NCI-H2196 (cell line): ENCODE results near the gene SLC16A6.
"Not testable (repeated sequence)": the region's sequence is repeated elsewhere in the genome, so short reads cannot be mapped to it uniquely, and the experiment has no call there.

Experiments used
- DNase-seq: peaks from one replicate; lab custom pipeline; 2025; ENCODE audit not compliant: unreplicated experiment; lab: John Stamatoyannopoulos, UW

Gene SLC16A6

DNA sequence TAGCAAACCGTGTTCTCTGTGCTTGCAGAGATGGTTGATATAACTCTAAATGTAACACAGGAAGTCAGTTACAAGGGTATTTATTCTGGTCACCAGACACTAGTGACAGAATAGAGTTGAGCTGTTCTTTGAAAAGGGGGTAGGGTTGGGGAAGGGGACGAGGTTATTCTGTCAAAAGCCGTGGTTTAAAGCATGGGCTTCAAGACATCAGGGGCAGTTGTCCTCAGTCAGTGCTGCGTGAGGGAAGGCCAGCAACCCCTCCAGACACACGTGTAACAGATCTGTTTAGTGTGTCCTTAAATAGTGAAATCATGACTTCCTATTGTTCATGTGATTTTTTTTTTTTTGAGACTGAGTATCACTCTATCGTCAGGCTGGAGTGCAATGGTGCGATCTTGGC, 37.5 kb downstream of the SLC16A6 start:
- DNase-seq = not testable (repeated sequence)

DNA sequence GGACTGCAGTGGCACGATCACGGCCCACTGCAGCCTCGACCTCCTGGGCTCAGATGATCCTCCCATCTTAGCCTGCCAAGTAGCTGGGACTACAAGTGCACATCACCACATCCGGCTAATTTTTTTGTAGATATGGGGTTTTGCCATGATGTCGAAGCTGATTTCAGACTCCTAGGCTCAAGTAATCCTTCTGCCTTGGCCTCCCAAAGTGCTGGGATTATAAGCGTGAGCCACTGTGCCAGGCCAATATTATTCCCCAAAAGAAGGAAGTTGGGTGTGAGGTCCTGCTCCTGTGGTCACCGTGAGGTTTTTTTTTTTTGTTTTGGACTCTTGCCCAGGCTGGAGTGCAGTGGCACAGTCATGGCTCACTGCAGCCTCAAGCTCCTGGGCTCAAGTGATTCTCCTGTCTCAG, 41.6 kb downstream of the SLC16A6 start:
- no peak for DNase-seq

DNA sequence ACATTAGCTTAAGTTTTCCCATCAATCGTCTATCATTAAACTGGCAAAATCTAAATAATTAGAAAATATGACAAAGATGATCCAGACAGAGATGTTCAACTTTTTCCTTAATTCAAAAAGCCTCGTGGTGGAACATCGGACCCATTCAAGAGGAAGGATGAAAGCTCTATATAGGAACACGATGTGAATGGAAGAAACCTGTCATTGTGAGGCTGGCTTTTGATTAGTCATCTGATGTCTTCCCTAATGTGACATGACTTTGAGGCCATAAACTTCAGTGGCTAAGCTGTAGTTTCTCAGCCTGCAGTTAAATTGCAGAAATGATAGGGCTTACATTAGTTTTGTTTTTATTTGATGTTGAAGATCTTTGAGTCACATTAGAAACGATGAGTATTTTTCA, 42.0 kb downstream of the SLC16A6 start:
- DNase-seq = no peak

DNA sequence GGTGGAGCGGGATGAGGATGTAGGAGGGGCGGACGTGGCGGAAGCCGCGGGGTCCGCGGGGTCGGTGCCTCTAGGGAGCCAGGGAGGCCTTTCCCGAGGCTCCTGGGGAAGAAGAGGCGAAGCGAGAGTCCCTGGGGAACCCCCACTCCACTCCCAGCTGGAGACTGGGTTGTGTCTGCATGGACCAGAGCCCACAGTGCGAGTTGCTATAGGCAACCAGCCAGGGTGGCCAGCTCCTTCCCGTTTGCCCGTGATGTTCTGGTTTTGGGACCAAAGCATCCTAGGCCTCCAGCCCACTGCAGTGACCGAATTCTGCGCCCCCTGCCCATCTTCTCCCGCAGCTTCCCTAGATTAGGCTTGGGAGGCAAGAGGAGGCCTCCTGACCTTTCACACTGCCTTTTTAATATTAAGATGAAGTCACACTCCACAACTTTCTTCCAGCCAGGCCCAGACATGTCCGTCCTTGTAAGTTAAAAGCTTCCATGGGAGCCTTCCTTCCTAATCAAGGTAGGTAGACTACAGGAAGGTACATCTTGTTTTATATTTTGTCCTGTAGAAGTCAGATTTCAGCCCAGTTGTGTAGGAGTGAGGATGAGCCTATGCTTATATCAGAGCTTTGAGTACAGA, 42.6 kb downstream of the SLC16A6 start:
- DNase-seq = no peak

DNA sequence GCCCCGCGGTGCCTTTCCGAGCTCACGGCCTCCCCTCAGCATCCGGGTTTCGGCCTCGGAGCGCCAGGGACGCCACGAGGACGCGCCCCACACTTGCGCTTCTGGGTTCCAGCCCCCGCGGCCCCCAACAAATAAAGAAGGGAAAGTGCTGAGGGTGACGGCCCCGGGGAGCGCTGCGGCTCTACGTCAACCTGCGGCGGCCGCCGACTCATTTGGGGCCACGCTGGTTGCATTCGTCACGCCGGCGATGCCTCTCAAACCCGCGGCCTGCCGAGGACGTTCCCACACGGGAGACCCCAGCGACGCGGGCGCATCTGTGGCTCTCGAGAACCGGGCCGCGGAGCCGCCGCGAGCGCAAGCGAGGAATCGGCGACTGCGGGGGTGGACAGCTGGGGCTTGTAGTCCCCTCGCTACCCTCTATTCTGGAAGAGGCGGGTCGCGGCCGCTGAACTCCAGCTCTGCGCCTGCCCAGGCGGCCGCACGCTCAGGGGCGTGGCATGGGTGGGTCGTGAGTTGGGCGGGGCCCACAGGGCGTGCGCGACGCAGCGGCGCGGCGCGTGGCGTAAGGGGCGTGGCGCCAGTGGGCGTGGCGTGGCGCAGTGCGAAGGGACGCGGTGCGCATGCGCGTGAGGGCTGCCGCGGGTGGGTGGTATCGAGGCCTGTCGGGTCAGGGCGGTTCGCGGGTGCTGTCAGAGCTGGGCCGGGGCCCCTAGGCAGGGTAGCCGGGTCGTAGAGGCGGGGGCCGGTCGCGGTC, 43.3 kb downstream of the SLC16A6 start, which contains the start of gene AMZ2:
AMZ2 (plus strand) TSS at position 599 of the 754 bp plus-strand sequence. CDS start 2,145 bp downstream, outside the sequence.
- peak; percentile 94 for DNase-seq

DNA sequence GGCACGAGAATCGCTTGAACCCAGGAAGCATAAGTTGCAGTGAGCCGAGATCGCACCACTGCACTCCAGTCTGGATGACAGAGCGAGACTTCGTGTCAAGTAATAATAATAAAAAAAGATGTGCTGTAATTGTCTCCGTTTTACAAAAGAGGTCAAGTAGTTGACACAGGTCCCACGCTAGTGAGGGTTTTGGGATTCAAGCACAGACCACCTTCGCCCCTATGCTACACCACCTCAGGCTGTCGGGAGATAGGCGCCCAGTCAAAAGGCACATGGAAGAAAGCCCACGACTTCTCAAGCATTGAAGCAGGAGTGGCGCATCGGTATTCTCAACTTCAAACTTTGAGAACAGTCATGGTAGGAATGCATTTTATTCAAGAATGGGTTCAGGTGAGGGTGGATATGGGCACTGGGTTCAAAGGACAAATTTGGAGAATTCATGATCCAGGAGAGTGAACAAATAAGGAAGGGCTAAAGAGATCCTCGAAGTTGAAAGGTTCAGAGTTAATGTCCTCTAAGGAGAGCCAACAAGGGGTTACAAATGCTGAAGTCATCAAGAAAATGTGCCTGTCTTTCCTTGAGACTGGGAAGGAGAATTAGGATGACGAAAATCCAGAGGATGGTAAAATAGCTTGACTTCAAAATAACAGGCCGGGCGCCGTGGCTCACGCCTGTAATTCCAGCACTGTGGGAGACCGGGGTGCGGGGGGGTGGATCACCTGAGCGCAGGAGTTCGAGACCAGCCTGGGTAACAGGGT, 44.5 kb downstream of the SLC16A6 start:
- no peak for DNase-seq

DNA sequence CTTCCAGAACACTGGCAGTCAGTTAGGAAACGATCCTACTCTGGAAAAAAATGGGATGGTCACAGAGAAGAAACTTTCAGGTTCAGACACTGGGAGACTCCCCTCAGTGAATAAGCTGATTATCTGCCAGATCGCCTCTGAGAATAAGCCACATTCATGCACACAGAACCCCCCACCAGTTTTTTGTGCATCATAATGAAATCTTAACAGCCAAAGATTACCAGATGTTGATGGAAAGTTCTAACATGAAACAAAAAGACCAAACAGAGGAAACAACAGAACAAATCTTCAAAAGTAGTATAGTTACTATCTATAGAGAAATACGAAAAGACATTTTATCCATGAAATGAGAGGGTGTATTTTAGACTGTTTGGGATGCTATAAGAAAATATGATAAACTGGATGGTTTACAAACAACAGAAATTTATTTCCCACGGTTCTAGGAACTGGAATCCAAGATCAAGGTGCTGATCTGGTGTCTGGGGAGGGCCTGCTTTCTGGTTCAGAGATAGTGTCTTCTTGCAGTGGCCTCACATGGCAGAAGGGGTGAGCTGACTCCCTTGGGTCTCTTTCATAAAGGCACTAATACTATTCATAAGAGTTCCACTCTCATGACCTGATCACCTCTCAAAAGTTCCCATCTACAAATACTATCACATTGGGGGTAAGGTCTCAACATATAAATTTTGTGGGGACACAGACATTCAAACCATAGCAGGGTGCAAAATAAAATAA, 51.1 kb downstream of the SLC16A6 start:
- no peak for DNase-seq

DNA sequence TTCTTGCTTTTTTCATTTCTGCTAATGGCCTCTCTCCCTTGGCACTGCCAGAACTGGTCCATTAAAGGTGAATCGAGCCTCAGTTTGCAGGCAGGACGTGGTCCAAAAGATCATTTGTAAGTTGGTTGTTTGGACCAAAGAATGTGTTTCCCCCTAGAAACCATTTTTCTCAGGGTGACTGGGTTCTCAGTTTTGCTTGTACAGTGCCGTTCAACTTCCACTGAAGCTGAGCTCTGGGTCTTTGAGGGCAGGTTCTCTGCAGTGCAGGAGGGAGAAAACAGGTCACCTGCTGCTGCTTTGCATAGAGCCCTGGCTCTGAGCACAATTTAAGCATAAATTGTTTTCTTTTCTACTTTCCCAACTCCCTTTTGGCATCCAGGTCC, 52.1 kb downstream of the SLC16A6 start:
- DNase-seq = no peak

DNA sequence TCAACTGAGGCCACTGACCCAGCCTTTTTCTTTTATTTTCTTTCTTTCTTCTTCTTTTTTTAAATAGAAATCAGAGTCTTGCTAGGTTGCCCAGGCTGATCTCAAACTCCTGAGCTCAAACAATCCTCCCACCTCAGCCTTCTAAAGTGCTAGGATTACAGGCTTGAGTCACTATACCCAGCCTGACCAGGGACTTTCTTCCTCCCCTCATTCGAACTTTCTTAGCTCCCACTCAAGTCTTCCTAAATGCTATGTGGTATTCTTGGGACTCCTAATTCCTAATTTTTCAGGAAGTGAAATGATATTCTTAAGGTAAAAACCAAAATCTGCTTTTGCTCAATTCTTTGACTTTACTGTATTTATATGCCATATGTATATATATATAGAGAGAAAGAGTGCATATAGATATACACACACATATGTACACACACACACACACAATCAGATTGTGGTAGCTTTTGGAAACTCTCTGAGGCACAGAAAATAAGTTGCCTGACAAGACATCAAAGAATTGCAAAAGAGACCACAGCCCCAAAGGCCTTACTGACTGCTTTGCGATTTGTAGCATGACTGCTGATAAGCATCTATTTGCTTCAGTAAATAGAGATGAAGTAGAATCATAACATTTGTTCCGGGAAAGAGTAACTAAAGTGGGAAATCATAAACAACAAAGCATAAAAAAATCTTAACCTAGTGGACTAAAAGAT, 52.6 kb downstream of the SLC16A6 start:
- DNase-seq = no peak

DNA sequence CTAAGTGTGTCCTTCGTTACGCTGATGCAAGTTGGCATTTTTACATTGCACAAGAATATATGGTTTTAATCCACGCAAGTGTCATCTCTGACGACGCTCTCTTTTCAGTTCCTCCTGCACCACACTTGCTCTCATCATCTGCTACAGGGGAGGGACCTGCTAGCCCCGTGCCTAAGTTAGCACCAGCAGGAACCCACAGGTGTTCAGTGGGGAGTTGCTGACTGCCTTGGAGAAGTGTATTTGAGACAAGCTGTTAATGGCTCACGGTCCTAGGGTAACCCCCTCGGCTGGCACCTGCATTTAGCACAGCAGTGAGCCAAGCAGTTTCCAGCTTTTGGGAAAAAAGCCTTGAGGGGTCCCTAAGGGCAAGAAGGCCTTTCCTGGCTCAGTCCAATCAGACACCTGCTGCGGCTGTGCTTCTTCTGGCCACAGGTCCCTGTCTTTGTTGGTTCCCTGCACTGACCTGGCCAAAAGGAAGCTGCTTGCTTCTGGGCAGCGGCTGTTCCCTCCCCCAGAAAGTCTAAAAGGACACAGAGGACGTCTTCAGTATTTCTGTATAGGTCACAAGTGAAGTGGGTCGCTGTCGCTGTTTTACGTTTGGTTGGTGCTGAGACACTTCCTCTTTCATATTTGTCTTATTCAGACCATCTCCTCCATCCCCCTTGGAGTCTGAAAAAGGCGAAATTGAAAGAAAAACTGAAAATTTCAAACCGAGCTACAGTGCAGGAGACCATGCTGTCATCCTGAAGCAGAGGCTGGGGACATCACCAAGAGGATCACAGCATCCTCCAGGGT, 53.4 kb downstream of the SLC16A6 start:
- DNase-seq = not testable (repeated sequence)

DNA sequence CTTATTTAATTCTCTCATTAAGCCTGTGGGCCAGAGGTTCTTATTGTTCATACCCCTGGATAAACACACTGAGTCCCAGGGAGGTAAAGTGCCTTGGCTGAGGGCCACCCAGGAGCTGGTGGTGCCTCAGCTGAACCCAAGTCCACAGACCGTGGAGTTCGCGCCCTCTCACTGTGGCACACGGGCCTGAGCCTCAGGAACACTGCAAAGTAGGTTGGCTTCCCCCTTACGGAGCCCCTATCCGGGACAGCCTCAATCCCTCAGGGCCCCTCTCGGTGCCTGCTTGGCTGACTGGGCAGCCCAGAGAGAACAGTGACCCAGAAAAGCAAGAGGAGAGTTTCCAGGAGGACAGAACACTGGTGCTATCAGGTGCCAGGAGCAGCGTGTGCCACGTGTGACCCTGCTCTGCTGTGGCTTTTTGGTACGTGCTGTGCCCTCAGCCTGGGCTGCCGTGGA, 55.6 kb downstream of the SLC16A6 start:
- DNase-seq = peak; percentile 41

DNA sequence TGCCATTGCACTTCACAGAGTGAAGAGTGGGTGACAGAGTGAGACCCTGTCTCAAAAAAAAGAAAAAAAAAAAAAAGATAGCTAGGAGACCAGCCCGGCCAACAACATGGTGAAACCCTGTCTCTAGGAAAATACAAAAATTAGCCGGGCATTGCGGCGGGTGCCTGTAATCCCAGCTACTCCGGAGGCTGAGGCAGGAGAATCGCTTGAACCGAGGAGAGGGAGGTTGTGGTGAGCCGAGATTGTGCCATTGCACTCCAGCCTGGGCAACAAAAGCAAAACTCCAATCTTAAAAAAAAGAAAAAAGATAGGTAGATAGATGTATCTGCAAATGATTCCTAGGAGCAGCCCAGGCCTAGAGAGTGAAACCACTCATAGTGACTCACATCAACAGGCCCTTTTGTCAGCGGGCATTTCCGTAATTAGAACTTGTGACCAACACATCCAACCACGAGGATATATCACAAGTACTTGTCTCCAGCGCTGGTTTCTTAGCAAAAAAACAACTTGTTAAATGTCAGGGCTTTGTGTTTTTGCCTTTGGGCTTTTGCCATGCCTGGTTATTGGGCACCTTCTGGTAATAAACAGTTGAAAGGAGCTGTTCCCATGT, 56.1 kb downstream of the SLC16A6 start:
- DNase-seq = peak; percentile 49

DNA sequence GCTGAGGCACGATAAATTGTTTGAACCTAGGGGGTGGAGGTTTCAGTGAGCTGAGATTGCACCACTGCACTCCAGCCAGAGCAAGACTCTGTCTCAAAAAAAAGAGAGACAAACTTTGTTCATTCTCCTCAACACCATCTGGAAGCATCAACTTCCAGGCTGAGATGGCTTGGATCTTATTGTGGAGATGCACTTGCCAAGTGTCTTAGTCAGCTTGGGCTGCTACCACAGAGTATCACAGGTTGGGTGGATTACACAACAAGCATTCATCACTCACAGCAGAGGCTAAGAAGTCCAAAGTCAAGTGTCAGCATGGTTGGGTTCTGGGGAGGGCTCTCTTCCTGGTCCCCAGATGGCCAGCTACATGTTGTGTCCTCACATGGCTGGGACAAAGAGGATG, 58.2 kb downstream of the SLC16A6 start:
- DNase-seq = not testable (repeated sequence)

DNA sequence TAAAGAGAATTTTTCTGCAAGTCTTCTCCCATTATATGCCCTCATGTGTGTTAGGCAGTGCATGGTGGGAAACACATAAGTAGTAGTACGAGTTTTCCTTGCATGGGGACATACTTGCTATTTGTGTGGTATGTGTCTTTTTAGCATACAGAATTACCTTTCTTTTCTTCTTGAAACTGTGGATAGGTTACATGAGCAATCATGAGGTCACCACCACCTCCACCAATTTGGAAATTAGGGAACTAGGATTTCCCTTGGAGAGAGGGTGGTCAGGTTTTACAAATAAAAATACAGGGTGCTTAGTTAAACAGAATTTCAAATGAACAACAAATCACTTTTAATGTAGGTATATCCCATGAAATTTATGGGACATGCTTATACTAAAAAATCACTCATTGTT, 59.4 kb downstream of the SLC16A6 start:
- DNase-seq = no peak

DNA sequence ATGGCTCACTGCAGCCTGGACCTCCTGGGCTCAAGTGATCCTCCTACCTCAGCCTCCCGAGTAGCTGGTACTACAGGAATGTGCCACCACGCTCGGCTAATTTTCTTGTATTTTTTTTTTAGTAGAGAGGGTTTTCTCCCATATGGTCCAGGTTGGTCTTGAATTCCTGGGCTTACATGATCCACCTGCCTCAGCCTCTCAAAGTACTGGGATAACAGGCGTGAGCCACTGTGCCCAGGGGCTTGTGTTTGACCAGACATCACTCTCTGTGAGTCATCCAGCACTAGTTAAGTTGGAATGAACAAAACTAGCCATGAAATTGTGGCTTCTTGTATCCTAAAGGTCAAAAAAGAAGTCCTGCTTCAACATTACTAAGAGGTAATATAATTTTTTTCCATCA, 59.8 kb downstream of the SLC16A6 start:
- not testable (repeated sequence) for DNase-seq

DNA sequence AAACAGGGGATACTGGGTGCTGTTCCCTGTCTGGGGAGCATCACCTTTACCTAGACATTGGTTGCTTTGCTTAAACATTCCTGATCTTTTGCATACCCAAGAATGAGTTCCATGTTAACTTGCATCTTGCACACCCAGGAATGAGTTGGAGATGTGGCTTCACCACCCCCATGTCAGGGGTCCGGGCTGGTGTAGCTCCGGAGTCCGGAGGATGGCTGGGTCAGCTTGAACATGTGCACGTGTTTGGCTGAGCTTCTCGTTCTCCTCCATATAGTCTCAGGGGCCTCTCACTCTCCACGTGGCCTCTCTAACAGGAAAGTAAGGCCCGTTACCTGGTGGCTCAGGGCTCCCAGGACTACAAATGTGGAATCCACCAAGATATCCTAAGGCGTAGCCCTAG, 61.3 kb downstream of the SLC16A6 start:
- DNase-seq = no peak

DNA sequence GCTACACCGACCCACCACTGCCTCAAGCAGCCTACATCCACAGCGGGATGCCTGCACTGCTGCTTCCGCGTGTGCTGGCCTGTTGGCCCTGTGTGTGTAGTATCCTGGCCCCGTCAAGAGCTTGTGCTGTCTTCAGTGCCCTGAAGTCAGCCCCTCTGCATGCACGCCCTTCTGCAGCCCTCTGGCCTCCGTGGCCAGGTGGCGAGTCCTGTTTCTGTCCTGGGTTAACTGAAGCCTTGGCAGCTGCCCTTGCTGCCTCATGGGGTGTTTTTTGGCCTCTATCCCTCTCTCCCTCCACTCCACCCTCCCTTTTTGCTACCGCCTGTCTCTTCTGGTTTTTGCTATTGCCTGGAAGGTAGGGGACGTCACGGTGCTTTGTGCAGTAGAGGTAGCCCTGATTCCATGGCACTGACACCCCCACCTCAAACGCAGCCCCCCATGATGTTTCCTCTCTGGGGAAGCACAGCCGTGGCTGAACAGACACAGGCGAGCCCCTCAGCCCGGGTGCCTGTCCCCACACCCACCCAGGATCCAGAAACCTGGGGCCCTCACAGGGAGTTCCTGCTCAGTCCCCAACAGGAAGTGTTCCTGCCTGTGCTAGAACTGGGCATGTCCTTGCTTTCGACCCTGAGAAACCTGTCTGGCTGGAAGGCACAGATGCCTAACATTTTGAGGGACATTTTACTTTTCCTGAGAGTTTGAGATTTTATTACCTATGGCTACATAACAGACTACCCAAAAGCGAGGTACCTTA, 61.9 kb downstream of the SLC16A6 start:
- no peak for DNase-seq

DNA sequence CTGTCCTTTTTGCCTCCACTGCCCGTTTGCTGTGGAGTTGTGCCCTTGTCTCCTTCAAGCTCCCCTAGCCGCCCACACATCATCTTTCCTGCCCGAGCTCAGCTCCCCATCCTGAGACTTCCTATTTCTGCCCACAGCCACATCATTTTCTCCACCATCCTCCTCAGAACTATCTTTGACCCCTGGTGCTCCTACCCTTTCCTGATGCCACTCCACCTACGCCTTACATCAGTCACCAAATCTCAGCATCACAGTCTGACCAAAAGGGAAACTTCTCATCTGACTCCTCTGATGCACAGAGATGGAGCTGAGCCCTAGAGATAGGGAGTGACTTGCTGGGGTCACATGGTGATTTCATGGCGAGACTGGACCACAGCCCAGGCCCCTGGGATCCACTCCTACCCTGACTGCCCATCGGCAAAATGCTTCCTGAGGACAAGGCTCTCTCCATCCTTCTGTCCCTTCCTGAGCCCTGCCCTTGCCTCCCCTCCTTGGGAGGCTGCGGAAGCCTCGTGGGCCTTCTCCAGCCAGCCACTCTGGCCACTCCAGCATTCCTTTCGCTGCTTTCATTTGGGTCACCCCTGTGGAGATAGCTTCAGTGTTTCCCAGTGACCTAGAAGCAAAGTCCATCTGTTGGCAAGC, 62.8 kb downstream of the SLC16A6 start:
- DNase-seq = not testable (repeated sequence)
